Esophagus muscularis mucosa (tissue), 3 donors: ENCODE measurements around the gene SYNPO2.
A peak's percentile ranks its signal among the peaks of the same experiment; 100 is the strongest.

ENCODE experiments used
- CTCF ChIP-seq, 3 experiments: fragments of 200-600 bp in 2 of 3; fragments of 450-650 bp in 1 of 3; sonication (generic) in 2 of 3; IDR thresholded peaks; one replicate each; pipeline ENCODE4 v1.5.1; 2017 to 2019; ENCODE audit warnings: antibody characterized with exemption in 3 of 3, mild to moderate bottlenecking in 2 of 3, moderate library complexity in 1 of 3
- POLR2AphosphoS5 ChIP-seq, 2 donors: sonication (generic); formaldehyde crosslinking; IDR thresholded peaks; one replicate each; pipeline ENCODE4 v1.6.1; 2017; ENCODE audit warnings: antibody characterized with exemption in 2 of 2

- no peak for TF ChIP-seq CTCF (IDR thresholded peaks at IDR 0.05)
- peak in 1 of 2 donors; percentile 67 for TF ChIP-seq POLR2AphosphoS5 (IDR thresholded peaks at IDR 0.05)
These were observed 131.5 kb downstream of the SYNPO2 start for GRCh38 chr4:119020158-119020557.
